Muscle of arm (tissue), 12 donors: ENCODE data around the gene MAP3K14. TPM values are rescaled to one million over a fixed set of nuclear protein-coding genes. Genes with fewer than 3 reads are reported as not detected.

Experiments
- DNase-seq: peaks from one replicate; pipeline ENCODE4 v3.0.0-alpha.2; 2013
- polyA plus RNA-seq, 12 donors: library from polyadenylated mRNA; unstranded; fragments of 120-200 nt; gene quantifications; one replicate each; pipeline ENCODE4 v1.2.1, GENCODE V29; 2013; ENCODE audit not compliant: insufficient read length in 12 of 12

MAP3K14 gene
- polyA plus RNA-seq, 12 donors, result 5.9 to 10.7 (median 7.3) TPM; not detected in 1

DNA sequence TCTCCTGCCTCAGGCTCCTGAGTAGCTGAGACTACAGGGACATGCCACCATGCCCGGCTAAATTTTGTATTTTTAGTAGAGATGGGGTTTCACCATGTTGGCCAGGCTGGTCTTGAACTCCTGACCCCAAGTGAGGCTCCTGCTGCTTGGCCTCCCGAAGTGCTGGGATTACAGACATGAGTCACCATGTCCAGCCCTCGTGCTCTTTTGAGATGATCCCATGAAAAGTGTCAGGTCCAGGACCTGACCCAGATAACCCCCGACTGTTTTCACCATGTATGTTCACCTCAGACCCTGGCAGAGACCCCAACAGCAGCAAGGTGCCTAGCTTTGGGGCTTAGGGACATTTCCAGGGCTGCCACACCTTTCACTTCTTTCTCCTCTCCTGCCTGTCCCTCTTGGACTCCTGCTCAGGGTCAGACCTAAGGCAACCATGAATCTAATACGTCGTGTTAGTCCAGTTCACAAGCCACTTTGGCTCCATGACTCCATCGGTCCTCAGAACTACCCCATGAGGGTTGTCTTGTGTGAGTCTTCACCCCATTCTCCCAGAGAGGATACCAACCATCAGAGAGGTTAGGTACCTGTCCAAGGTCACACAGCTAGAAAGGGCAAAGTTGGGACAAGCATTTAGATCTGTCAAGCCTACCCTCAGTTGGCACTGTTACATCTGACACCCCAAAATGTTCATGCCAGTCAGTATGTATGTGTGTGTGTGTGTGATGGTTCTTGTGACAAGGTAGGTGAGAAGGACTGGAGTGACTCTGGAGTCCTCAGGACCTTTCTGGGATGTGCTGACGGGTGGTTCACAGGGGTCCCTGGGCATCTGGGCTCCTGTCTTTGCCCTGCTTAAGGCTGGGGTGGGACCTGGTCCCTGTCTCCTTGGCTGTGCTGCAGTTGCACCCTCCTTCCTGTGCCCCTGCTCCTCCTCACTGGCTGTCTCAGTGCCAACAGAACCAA is 23.1 kb upstream of the MAP3K14 start:
- no peak for DNase-seq

DNA sequence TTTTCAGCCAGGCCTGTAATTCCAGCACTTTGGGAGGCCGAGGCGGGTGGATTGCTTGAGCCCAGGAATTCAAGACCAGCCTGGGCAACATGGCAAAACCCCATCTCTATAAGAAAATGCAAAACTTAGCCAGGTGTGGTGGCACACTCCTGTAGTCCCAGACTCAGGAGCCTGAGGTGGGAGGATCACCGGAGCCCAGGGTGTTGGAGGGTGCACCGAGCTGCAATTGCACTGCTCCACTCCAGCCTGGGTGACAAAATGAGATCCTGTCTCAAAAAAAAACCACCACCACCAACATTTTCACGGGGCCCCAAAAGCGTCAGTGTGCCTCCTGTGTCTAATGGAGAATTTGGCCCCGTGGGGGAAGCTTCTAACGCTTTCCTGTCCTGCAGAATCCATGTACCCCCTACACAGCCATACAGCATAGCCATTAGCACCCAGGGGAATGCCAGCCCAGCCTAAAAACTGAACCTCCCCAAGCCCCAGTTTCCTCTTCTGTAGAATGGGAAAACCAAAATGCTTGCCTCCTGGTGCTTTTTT is 22.2 kb upstream of the MAP3K14 start:
- no peak for DNase-seq

- no peak for DNase-seq
Observed at GRCh38 chr17:45338023-45338781, 21.4 kb upstream of the MAP3K14 start.

DNA sequence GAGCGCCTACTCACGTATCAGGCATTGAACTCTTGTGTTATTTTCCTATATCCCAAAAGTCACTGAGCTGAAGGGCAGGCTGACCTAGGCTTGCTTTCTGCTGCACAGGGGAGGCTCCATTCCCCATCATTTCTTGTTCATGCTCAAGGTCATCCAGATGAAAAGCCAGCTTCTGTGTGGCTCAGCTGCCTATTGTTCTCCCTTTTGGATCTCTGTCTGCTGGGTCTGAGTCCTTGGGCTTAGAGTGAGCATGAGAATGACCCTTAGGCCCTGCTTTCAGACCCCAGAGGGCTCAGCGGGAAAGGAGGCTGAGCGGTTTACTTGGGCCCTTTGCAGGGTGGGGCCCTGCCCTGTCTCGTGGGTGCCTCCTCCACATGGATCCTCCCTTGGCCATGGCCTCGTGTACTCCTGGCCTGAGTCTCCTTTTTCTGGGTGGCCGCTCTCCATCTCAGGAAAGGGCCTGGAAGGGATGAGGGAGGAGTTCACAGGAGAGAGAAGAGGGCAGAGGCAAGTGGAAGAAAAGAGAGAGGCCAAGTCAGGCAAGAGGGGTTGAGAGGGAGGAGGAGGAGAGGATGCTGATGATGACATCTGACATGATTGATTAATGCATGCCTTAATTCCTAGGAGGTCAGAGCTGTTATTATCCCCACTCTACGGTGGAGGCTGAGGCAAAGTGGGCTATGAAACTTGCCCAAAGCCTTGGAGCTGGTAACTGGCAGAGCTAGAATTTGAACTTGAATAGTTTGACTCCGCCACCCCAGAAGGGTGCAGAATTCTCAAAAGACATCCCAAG is 19.8 kb upstream of the MAP3K14 start:
- no peak for DNase-seq

GRCh38 chr17:45335721-45336120 is 18.9 kb upstream of the MAP3K14 start:
- DNase-seq, result no peak

- DNase-seq, result no peak
Observed at GRCh38 chr17:45334701-45335677, 18.2 kb upstream of the MAP3K14 start.

DNA sequence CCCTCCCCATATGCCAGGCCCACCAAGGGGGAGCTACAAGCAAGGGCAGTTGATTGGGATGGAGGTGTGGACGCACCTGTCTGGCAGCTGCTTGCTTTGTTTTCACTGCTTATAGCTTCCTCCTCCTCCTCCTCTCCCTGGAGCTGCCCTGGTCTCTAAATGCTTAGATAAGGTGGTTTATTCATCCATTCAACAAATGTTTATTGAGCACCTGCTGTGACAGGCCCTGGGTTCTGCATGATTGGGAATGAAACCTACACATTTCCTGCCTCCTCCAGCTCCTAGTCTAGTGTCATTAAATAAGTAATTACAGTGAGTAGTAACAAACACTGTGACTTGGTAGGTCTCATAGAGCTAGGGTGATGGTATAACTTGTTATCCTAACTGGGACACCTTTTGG is 17.4 kb upstream of the MAP3K14 start:
- DNase-seq, result no peak

DNA sequence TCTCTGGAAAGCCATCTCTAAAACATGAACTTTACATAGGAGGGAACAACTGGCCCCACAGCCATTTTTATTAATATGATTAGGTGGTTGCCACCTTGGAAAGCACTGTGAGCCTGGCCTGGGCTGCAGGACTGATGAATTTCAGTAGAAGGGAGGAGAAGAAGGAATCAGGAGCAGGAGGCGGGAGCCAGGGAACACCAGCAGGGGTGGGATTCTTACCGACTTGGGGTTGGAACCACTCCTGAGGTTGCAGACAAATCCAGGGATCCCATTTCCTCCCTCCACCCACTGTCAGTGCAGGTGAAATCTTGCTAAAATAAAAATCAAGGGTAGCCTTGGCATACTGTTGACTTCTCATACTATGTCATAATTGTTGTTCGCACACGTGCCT is 16.9 kb upstream of the MAP3K14 start:
- DNase-seq, result no peak

DNA sequence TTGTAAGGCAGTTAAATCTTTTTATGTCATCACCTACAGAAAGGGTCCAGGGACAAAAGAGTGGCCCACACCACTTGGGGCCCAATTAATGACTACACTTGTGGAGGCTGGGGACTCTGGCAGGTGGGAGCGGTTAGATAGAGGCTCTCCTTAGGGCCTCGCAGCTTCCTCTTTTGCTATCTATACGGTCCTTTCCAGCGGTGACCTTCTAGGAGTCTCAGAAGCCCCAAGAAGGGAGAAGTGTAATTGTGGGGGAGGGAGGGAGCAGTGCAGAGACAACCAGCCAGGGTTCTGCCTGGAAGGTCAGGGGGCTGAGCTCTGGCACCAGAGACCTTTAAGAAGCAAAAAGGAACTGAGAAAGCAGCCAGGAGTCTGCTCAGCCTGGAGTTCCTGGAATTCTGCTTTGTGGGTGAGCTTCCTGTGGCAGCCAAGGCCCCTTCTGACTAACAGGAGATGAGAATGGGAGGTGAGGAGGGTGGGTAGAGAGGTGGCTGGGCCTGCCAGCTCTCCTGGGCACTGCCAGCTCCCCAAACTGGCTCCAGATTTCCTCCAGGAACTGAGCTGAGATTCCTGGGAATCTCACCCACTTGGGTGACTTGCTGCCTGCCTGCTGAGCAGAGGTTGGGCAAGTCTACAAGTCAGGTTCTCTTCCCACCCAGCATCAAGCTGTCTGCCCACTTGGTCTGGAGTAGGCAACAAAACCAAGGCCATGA is 16.3 kb upstream of the MAP3K14 start:
- no peak for DNase-seq

- DNase-seq, result no peak
Observed at GRCh38 chr17:45332505-45332904, 15.7 kb upstream of the MAP3K14 start.

DNA sequence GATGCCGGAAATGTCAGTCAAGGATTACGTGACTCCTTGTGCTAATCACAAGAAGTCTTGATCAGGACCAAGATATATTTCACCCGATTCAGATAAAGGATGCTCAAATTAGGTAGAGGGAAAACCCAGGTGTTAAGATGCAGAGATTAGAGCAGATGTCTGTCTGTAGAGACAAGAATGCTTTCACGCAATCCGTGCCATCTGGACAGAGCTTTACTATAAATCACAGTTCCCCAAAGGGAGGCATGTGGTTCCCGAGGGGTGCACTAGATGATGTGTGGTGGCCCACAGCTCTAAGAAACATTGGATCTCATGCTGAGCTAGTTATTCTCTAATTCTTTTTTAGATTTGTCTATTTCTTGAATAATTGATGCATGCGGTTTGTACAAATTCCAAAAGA is 9.8 kb upstream of the MAP3K14 start:
- DNase-seq, result no peak

GRCh38 chr17:45325810-45326209 is 9.0 kb upstream of the MAP3K14 start:
- no peak for DNase-seq

DNA sequence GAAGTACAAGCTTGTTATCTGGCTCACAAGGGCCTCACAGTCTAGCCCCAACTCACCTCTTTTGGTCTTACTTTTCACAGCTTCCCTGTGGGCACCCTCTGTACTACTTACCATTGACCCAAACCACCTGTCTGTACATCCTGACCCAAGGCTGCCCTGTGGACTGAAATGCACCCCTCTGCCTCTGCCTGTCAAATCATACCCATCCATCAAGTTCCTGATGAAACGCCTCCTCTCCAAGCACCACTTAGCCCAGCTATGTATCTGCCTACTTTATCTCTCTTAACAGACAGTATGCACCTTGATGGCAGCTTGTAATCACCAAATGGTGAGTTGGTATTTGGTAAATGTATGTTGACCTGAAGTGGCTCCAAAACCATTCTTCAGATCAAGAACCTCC is 7.5 kb upstream of the MAP3K14 start:
- DNase-seq, result no peak

GRCh38 chr17:45322168-45322567 is 5.3 kb upstream of the MAP3K14 start:
- DNase-seq, result no peak

DNA sequence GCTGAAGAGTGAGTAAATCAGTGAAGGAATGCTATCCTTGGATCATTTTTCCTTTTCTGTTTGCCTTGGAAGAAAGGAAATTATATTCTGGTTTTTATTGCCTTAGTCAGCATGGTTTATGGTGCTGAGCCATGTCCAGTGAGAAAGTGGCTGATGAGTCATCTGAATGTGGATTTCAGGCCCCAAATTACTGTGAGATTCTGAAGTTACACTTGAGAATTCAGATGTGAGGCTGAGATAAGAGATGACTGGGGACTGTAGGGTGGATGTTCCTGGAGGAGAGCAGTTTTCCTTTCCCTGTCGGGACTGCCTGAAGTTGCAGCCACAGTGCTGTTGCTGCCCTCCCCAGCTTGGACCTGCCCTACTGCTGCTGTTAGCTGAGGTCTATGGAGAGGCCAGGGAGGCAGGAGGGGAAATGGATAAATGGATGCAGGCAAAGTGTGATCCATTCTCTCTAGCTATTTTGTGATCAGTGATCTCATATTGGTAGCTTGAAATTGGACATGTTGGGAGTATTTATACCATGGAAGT is 4.2 kb upstream of the MAP3K14 start:
- no peak for DNase-seq

- DNase-seq, result no peak
Observed at GRCh38 chr17:45320349-45320930, 3.6 kb upstream of the MAP3K14 start.

DNA sequence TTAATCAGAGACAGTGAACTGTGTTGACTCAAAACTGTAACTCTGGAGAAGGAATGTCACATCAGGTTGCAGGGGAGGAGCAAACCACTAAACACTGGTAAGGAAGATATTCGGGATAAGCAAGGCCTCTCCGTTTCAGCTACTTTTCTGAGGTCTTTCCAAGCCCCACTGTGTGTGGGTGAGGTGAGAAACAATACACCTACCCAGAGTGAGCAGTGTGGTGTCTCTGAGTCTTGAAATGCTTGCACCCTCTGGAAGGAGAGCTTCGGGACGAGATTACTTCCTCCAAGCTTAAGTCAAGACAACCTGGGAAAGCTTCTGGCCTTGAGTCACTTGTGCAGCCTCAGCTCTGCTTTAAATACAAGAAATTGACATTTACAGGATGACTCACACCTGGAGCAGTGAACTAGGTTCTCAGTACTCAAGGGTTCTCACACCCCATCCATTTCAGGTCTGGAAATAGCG is 2.5 kb upstream of the MAP3K14 start:
- no peak for DNase-seq

GRCh38 chr17:45318561-45319230 is 1.9 kb upstream of the MAP3K14 start:
- no peak for DNase-seq
